OCI-LY1 (cell line): ENCODE measurements around the gene BCL2L13.
A peak's percentile ranks its signal among the peaks of the same experiment; 100 is the strongest.

Source experiments
- H2AFZ ChIP-seq: fragments of 200-600 bp; sonication (generic), shearing (Covaris generic); 2 replicates; pipeline ENCODE4 v1.6.0; 2014; ENCODE audit warnings: antibody characterized with exemption, mild to moderate bottlenecking, low read length
- H3F3A ChIP-seq: fragments of 200-600 bp; sonication (generic), shearing (Covaris generic); 2 replicates; pipeline ENCODE4 v1.6.0; 2014; ENCODE audit warnings: mild to moderate bottlenecking, antibody characterized with exemption, low read length, moderate library complexity; ENCODE audit not compliant: insufficient read depth
- H3K27ac ChIP-seq: fragments of 200-600 bp; sonication (generic); 2 replicates; pipeline ENCODE4 v1.5.1; 2014; ENCODE audit warnings: low read length, mixed run types, mild to moderate bottlenecking, low read depth; ENCODE audit not compliant: poor library complexity, severe bottlenecking
- H3K27me3 ChIP-seq: fragments of 200-600 bp; sonication (generic); 2 replicates; pipeline ENCODE4 v1.6.0; 2014; ENCODE audit warnings: antibody characterized with exemption, mild to moderate bottlenecking, low read length, moderate library complexity; ENCODE audit not compliant: insufficient read depth
- H3K36me3 ChIP-seq: fragments of 200-600 bp; sonication (generic); 2 replicates; pipeline ENCODE4 v1.6.1; 2014; ENCODE audit warnings: mild to moderate bottlenecking, antibody characterized with exemption, low read length, moderate library complexity, mixed read lengths; ENCODE audit not compliant: insufficient read depth
- H3K4me1 ChIP-seq: fragments of 200-600 bp; sonication (generic); 2 replicates; pipeline ENCODE4 v1.5.1; 2014; ENCODE audit warnings: mild to moderate bottlenecking, low read length, moderate library complexity; ENCODE audit not compliant: insufficient read depth, severe bottlenecking
- H3K4me2 ChIP-seq: fragments of 200-600 bp; sonication (generic), shearing (Covaris generic); 2 replicates; pipeline ENCODE4 v1.6.1; 2014; ENCODE audit warnings: low read length
- H3K4me3 ChIP-seq: fragments of 200-600 bp; sonication (generic); 2 replicates; pipeline ENCODE4 v1.5.1; 2014; ENCODE audit warnings: low read length, low read depth, mild to moderate bottlenecking, mixed read lengths; ENCODE audit not compliant: poor library complexity, severe bottlenecking
- H3K79me2 ChIP-seq: fragments of 200-600 bp; shearing (Covaris generic); 2 replicates; pipeline ENCODE4 v1.6.1; 2016; ENCODE audit warnings: mixed run types, low read length, mixed read lengths; ENCODE audit not compliant: insufficient read depth
- H3K9ac ChIP-seq: fragments of 200-600 bp; sonication (generic), shearing (Covaris generic); 2 replicates; pipeline ENCODE4 v1.6.1; 2014; ENCODE audit warnings: mild to moderate bottlenecking, low read length, mixed read lengths
- H3K9me2 ChIP-seq: fragments of 200-600 bp; sonication (generic), shearing (Covaris generic); 2 replicates; pipeline ENCODE4 v1.6.1; 2014; ENCODE audit warnings: low read depth, mild to moderate bottlenecking, low read length, mixed read lengths
- H3K9me3 ChIP-seq: fragments of 200-600 bp; shearing (Covaris generic); 2 replicates; pipeline ENCODE4 v1.6.1; 2014; ENCODE audit warnings: low read length, mixed read lengths
- H4K20me1 ChIP-seq: fragments of 200-600 bp; sonication (generic), shearing (Covaris generic); 2 replicates; pipeline ENCODE4 v1.6.0; 2016; ENCODE audit warnings: mild to moderate bottlenecking, low read length; ENCODE audit not compliant: insufficient read depth
- EZH2 ChIP-seq: fragments of 200-600 bp; sonication (generic), shearing (Covaris generic); IDR thresholded peaks from 2 replicates; pipeline ENCODE4 v1.8.0; 2017; ENCODE audit warnings: borderline replicate concordance, mixed run types, mild to moderate bottlenecking, antibody characterized with exemption, low read length, moderate library complexity, mixed read lengths
- TF ChIP-seq, protein P1 (sequence below): fragments of 200-600 bp; sonication (generic), shearing (Covaris generic); IDR thresholded peaks from 2 replicates; pipeline ENCODE4 v1.5.1; 2017; ENCODE audit warnings: mild to moderate bottlenecking, antibody characterized with exemption, low read length, moderate library complexity, mixed read lengths

The BCL2L13 gene

DNA sequence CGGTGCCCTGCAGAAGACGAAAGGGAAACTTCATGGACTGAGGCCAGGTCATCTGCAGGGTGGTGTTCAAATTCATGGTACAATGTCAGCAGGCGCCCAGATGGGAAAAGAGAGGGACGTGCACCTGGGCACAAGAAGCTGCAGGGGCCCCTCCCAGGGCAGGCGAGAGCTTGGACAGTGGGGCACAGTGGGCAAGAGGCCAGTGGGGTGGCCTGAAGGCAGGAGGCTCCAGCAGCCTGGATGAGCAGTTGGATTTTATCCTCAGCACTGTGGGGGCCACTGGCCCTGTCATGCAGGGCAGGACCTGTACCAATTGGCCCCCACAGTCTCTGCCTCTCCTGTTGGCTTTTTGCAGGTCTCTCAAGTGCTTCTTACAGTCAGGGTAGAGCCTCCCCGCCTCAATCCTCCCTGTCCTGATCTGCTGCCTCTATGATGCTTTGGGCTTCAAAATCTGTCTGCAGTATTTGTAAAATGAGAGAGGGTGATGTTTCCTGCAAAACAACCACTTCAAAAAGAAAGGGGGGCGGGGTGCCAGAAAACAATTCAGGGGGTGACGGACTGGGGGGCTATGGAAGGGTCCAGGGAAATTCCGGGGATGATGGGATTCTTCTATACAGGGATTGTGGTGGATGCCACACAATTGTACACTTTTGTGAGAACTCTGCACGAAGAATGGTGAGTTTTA lies 137.4 kb downstream of the BCL2L13 start:
- H3K4me2 ChIP-seq: 0 out of 2 replicates have a peak overlapping the region, but pooled peaks have one; percentile 41
- H3K4me1 ChIP-seq: peaks cover 85% of the 10 kb centered on the region
- TF ChIP-seq EZH2: no peak
- TF ChIP-seq, protein P1, sequence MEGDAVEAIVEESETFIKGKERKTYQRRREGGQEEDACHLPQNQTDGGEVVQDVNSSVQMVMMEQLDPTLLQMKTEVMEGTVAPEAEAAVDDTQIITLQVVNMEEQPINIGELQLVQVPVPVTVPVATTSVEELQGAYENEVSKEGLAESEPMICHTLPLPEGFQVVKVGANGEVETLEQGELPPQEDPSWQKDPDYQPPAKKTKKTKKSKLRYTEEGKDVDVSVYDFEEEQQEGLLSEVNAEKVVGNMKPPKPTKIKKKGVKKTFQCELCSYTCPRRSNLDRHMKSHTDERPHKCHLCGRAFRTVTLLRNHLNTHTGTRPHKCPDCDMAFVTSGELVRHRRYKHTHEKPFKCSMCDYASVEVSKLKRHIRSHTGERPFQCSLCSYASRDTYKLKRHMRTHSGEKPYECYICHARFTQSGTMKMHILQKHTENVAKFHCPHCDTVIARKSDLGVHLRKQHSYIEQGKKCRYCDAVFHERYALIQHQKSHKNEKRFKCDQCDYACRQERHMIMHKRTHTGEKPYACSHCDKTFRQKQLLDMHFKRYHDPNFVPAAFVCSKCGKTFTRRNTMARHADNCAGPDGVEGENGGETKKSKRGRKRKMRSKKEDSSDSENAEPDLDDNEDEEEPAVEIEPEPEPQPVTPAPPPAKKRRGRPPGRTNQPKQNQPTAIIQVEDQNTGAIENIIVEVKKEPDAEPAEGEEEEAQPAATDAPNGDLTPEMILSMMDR: no peak
- no peaks in the 10 kb centered on the region for H3K9me3 ChIP-seq
- H3K27me3 ChIP-seq: no peaks in the 10 kb centered on the region
- peaks cover 3% of the 10 kb centered on the region; the same call in 1 of the 2 replicates for H3F3A ChIP-seq
- peak overlapping the region; percentile 82 for H3K27ac ChIP-seq
- no peak overlapping the region for H2AFZ ChIP-seq
- H3K4me3 ChIP-seq: no peak overlapping the region
- H3K79me2 ChIP-seq: no peaks in the 10 kb centered on the region
- H3K36me3 ChIP-seq: peaks cover under 1% of the 10 kb centered on the region; the same call in 1 of the 2 replicates
- H3K9me2 ChIP-seq: no peaks in the 10 kb centered on the region
- no peak overlapping the region; the same call in 1 of the 2 replicates for H3K9ac ChIP-seq
- H4K20me1 ChIP-seq: no peaks in the 10 kb centered on the region

DNA sequence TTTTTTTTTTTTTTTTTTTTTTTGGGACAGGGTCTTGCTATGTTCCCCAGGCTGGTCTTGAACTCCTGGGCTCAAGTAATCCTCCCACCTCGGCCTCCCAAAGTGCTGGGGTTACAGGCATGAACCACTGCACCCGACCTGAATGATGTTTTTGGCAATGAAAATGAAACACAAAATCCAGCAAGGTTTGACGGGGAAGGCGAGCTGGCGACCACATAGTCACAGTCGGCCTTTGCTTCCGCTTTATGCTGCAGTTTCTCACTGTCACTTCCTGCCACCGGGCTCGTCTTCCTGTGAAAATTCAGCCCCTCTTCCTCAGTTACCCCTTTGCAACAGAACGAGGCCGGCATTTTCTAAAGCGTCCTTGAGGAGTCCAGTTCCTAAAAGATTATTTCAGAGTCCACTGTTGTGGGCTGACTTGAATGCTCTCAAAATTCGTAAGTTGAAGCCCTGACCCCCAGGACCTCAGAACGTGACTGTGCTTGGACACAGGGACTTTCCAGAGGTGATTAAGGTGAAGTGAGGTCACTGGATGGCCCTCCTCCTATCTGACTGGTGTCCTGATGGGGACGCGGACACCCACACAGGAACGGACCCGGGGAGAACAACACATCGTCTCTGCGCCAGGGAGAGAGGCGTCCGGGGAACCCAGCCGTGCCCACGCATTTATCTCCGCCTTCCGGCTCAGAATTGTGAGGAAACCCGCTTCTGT lies 138.6 kb downstream of the BCL2L13 start:
- H3F3A ChIP-seq: peaks cover 3% of the 10 kb centered on the region; the same call in 1 of the 2 replicates
- H3K36me3 ChIP-seq: no peaks in the 10 kb centered on the region; the same call in 1 of the 2 replicates
- H3K4me3 ChIP-seq: peak overlapping the region; percentile 75
- H3K9me3 ChIP-seq: no peaks in the 10 kb centered on the region
- H2AFZ ChIP-seq: no peak overlapping the region
- H3K4me2 ChIP-seq: peak overlapping the region; percentile 73
- H3K9ac ChIP-seq: peak overlapping the region; percentile 91
- peak overlapping the region; percentile 82 for H3K27ac ChIP-seq
- H3K79me2 ChIP-seq: no peaks in the 10 kb centered on the region
- H3K27me3 ChIP-seq: no peaks in the 10 kb centered on the region
- no peak for TF ChIP-seq EZH2
- TF ChIP-seq, protein P1: no peak
- H3K9me2 ChIP-seq: no peaks in the 10 kb centered on the region
- no peaks in the 10 kb centered on the region for H4K20me1 ChIP-seq
- peaks cover 87% of the 10 kb centered on the region for H3K4me1 ChIP-seq

DNA sequence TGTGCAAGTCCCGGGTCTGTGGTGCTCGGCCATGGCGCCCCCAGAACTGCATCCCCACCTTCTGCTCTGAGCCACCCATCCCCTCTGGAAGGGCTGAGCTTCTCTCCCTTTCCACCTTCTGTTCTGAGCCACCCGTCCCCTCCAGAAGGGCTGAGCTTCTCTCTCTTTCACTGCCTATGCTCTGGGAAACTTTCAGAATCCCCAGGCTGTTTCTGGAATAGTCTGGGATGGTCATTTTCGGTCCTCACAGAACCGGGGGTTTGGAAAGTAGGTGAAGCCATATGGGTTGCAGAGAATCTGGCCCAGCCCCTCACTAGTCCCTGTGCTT lies 139.1 kb downstream of the BCL2L13 start:
- H3K4me2 ChIP-seq: peak overlapping the region; percentile 73
- H2AFZ ChIP-seq: no peak overlapping the region
- peak overlapping the region; percentile 75 for H3K4me3 ChIP-seq
- peak overlapping the region; percentile 82 for H3K27ac ChIP-seq
- peaks cover 81% of the 10 kb centered on the region for H3K4me1 ChIP-seq
- no peak for TF ChIP-seq EZH2
- H3F3A ChIP-seq: peaks cover 3% of the 10 kb centered on the region; the same call in 1 of the 2 replicates
- no peaks in the 10 kb centered on the region for H3K9me2 ChIP-seq
- H3K9me3 ChIP-seq: no peaks in the 10 kb centered on the region
- H3K27me3 ChIP-seq: no peaks in the 10 kb centered on the region
- no peaks in the 10 kb centered on the region for H3K79me2 ChIP-seq
- no peaks in the 10 kb centered on the region for H4K20me1 ChIP-seq
- H3K36me3 ChIP-seq: no peaks in the 10 kb centered on the region
- H3K9ac ChIP-seq: peak overlapping the region; percentile 91
